NCI-H526 treated with DMSO at 0.1 percent for 48 hours (cell line): Measurements from ENCODE around the gene PLPPR3.

Experiments
- DNase-seq: peaks from one replicate; lab custom pipeline; 2025; lab: John Stamatoyannopoulos, UW

The PLPPR3 gene

DNA sequence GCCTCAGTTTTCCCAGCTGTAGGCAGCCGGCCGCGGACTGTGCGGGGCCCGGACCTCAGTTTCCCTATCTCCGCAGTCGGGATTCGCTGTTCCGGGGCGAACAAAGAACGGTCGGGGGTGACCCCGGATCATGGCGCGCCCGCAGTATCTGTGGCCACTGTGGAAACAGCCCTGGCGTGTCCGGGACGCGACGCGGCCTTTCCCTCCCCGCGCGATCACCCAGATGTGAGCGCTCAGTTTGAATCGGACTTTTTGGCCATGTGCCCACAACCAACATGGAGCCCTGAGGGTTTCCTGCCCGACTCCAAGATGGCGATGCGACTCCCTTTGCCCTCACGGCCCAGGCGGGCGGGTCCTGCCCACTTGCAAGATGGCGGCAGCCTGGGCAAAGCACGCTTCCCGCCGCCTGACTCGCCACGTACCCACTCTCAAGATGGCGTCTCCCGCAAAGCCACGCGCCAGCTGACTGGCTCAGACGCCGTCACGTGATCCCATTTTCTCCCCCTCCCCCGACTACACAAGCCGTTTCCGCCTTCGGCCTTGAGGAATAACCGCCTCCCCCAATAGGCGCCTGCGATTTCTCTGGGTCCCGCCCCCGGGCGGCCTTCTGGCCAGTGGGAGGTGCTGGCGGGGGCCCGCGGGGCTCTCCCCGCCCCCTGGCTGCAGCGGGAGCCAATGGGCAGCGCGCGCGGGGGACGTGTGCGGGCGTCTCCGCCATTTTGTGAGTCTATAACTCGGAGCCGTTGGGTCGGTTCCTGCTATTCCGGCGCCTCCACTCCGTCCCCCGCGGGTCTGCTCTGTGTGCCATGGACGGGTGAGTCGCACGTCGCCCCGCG lies 24.8 kb downstream of the PLPPR3 start, which contains the start of gene PTBP1:
TSS of gene PTBP1 (plus strand) at position 761 of the 836 bp plus-strand sequence. CDS start at position 807, 46 bp downstream.
- peak; percentile 96 for DNase-seq

DNA sequence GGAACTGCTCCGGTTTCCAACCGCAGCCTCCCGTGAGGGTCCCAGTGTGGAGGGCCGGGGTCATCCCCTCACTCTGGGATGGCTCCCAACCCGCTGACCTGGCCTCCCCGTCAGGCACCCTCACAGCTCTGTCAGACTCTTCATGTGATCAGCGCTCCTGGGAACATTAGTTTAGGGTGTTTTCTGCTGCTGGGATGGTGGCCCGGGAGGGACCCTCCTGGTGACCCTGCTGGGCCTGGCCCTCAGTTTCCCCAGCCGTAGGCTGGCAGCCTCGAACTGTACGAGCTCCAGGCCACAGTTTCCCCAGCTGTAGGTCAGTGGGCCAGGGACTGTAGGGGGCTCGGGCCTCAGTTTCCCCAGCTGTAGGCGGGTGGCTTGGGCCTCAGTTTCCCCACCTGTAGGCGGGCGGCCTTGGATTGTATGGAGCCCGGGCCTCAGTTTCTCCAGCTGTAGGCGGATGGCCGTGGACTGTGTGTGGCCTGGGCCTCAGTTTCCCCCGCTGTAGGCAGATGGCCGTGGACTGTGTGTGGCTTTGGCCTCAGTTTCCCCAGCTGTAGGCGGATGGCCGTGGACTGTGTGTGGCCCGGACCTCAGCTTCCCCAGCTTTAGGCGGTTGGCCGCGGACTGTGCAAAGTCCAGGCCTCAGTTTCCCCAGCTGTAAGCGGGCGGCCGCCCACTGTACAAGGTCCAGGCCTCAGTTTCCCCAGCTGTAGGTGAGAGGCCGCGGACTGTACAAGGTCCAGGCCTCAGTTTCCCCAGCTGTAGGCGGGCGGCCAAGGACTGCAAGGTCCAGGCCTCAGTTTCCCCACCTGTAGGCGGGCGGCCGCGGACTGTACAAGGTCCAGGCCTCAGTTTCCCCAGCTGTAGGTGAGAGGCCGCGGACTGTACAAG lies 25.8 kb downstream of the PLPPR3 start:
- no peak for DNase-seq

DNA sequence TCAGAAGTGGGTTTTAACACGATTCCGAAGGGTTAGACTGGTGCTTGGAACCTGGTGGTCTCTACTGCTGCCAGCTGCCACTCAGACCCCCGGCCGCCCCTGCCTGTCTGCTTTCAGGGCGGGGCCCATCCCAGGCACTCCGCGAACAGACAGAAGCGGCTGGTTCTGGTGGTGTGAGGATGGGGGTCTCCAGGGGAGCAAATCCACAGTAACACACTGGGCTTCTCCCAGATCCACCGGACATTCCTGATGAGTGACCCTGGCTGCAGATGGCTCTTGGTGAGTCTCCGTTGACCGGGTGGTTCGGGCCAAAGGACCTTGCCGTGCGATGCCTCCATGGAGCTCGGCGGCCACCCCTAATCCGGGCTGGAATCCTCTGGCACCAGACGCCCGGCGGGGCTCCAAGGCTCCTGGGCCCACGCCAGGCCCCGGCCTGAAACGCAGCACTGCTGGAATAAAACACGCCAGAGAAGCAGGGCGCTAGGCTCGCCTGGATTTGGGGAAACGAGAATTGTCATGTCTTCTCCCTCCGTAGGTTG lies 26.6 kb downstream of the PLPPR3 start:
- DNase-seq: no peak

DNA sequence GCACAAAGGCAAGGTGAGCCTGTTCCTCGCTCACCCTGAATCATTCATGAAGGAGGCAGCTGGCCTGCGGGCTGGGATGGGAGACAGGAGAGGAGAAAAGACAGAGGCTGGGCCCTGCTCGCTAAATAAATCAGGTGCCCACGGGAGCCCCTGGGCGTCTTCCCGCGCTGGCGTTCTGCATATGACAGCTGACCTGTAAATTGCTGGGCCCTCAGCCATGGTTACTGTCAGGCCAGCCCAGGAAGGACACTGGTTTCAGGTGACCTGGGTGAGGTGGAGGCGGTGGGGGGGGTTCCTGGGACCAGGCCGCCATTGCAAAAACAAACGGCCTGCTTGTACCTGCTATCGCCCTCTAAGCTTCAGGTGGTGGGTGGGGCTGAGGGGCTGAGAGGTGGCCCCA lies 27.9 kb downstream of the PLPPR3 start:
- no peak for DNase-seq

DNA sequence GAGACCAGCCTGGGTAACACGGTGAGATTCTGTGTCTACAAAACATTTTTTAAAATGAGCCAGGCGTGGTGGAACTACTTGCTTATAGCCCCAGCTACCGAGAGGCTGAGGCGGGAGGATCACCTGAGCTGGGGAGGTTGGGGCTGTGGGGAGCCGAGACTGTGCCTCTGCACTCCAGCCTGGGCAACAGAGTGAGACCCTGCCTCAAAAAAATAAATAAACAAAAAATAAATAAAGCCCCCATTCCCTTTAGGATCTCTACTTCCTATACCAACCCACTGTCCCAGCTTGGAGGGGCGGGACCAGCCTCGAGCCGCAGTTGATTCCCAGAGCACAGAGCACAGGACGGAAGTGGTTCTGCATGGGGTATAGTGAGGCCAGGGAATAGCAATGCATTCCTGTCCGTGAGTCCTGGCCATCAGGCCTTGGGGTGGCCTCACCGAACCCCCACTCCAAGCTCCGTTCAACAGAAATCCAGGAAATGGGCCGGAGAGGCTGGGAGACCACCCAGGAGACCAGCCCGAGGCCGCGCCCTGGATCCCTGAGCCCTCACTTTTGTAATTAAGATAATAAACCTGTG lies 29.4 kb downstream of the PLPPR3 start:
- DNase-seq: no peak

DNA sequence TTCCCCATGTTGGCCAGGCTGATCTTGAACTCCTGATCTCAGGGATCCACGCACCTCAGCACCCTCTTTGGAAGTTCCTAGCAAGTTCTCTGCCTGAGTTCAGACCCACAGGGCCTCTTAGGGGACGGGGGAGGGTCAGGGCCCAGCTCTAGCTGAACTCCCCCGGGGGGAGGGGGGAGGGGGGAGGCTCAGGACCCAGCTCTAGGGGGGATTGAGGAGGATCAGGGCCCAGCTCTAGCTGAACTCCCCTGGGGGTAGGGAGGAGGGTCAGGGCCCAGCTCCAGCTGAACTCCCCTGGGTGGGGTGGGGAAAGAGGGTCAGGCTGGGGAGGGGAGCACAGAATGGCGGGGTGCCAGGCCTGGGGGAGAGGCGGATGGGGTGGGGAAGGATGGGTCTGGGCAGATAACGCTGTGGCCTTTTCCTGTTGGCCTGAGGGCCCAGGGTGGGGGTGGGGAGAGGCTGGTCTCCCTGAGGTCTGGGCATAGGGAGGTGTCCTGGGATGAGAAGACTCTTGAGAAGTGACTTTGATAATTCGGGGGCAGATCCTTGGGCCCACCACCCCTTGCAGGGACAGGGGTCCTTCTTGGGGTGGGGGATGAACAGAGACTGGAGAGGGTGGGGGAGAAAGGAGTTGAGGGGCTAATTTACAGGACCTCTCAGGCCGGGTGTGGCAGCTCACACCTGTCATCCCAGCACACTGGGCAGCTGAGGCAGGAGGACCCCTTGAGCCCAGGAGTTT lies 30.0 kb downstream of the PLPPR3 start:
- DNase-seq: no peak

DNA sequence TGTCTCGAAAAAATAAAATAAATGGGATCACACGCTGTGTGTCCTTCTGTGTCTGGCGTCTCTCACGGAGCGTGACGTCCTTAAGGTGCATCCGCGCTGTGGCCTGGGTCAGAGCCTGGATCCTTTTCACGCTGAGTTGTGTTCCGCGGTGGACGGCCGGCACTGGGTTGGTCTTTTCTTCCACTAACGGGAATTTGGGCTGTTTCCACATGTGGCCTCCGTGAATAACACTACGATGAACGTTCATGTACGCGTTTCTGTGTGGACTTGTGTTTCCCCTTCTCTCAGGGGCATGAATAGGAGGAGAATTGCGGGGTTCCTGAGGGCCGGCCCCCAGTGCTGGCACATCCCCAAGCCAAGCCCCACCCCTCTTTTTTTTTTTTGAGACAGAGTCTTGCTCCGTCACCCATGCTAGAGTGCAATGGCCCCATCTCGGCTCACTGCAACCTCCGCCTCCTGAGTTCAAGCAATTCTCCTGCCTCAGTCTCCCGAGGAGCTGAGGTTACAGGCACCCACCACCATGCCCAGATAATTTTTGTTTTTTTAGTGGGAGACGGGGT lies 30.7 kb downstream of the PLPPR3 start:
- DNase-seq: no peak

DNA sequence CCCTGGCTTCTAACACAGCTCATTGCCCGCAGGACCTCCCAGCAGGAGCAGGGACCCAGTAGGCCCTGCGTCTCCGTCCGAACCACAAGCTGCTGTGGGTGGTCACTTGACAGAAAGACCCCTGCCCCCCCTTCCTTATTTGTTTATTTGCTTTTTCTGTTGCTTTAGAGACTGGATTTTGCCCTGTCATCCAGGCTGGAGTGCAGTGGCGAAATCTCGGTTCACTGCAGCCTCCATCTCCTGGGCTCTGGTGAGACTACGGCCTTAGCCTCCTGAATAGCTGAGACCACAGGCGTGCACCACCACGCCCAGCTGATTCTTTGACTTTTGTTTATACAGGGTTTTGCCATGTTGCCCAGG lies 32.1 kb downstream of the PLPPR3 start:
- DNase-seq: no peak

DNA sequence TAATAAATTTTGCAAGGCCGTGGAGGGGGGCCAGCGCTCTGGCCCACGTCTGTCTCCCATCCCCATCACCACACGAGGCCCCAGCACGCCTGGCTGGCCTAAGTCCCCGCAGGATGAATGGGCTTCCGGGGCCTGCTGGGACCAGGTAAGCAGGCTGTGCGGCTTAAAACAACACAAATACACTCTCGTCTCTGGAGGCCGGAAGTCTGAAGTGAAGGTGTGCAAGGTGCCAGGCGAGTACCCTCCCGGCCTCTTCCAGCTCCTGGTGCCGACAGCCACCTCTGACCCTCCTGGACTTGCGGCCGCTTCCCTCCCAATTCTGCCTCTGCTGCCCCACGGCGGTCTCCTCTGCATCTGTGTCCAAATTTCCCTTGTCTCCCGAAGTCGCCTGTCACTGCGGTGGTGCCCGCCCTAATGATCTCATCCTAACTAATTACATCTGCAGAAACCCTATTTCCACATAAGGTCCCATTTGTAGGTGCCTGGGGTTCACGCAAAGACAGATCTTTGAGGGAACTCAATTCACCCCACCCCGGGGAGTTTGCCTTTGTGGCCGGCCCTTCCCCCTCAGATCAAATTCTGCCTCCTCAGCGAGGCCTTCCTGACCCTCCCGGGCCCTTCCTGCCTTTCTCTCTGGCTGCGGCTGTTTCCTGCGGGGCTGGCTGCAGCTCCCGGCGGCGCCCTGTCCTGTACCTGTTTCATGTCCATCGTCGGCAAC lies 32.6 kb downstream of the PLPPR3 start:
- DNase-seq: no peak

DNA sequence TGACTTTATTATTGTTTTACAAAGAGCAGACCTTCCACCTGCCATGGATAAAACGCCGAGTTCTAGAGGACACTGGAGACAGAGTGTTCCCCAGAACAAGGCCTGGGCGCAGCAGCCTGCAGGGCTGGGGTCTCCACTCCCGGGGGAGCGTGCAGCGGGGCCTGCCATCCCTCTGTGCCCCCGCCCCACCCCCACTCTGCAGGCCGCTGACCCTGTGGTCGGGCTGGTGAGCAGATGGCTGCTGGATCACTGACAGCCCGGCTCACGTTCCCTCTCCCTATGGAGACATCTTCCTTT lies 33.1 kb downstream of the PLPPR3 start:
- no peak for DNase-seq

DNA sequence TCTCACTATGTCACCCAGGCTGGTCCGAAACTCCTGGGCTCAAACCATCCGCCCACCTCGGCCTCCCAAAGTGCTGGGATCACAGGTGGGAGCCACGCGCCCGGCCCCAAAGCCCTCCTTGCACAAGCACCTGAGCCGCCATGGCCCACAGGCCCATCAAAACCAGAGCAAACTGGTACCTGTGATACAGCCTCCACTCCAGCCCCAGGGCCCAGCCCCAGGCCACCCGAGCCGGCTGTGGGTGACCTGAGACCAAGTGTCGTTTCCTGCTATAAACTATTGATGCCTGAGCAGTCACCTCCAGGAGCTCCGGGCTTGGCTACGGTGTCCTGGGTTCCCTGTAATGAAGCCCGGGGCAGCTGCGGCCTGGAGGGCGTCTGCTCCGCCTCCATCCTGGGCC lies 34.2 kb downstream of the PLPPR3 start:
- DNase-seq: no peak

DNA sequence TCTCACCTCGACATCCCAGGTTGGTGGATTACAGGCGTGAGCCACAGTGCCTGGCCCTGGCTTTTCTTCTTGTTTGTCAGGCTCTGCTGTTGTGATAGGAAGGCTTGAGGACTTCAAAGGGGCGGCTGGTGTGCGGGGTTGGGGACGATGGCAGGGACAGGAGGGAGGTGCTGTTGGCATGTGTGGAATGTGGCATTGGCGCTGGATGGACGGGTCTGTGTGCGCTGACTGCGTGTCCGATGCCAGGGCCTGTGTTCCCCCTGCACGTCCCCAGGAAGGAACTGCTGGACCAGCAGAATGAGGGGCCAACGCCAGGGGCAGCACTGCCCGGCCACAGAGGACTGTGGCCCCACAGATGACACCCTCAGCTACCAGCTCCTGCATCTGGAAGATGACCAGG lies 37.2 kb downstream of the PLPPR3 start:
- no peak for DNase-seq

DNA sequence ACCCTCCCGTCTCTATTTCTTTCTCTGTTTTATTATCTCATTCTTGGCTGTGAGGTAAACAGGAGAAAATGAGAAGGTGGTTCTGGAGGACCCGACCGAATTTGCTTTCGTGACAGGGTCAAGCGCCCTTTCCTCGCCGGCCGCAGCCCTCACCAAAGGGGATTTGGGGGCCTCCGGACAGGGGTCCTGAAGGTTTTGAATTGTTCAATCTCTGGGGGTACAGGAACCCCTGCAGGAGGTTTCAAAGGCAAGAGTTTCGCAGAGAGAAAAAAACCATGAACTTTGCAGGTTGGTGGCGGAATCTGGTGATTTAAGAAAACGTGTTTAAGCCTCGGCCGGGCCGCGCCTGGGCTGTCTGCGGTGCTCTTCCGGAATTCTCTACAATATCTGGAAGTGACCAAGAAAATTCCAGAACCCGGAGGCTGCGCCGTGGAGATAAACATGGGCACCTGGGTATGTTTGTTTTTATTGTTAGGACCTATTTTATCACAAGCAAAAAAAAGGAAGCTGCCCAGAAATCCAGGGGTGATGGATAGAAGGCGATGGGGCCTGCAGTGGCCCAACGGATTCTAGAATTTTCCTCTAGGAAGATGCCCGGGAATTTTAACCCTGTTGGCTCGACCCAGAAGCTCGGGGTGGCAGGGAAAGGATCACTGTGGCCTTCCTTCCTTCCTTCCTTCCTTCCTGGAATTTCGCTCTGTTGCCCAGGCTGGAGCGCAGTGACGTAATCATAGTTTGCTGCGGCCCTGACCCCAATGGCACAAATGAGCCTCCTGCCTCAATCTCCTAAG lies 38.7 kb downstream of the PLPPR3 start:
- no peak for DNase-seq

DNA sequence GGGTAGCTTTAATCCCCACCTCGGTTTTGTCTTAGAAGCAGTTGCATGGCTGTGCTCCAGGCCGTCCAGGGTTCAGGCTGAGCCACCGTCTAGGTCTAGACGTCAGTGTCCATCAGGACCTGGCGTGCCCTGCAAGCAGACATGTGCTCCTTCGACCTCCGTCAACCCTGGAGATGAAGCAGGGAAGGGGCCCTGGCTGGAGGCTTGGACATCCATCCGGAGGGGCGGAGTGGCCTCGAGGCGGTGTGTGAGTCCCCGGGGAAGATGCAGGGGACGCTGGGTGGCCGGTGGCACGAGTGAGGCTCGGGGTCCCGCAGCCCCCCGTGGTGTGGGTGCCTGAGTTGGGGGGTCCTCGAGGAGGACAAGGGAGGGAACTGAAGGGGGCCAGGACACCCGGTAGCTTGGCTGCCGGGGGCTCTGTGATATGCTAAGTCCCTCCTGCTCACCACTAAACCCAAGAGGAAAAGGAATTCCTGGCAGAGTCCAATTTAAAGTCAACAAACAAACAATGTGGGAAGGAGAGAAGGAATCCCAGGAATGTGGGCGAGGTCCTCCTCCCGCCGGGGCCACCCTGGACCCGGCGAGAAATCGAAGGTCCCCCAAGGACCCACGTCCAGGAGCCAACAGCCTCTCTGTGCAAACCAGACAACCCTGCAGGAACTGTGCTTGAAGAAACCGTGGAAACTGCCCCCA lies 39.4 kb downstream of the PLPPR3 start:
- no peak for DNase-seq

DNA sequence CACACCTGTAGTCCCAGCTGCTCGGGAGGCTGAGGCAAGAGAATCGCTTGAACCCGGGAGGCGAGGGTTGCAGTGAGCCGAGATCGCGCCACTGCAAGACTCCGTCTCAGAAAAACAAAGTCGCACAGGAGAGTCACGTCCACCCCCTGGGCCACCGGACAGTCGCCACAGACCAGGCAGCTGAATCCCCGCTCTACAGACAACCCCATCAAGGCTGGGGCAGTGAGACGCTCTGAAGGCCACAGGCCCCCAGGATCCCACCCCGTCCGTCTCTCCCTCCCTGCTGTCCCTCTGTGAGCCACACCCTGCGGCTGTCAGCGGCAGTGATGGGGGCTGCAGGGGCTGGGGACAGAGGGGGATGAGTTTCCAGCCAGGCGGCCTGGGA lies 40.0 kb downstream of the PLPPR3 start:
- no peak for DNase-seq

DNA sequence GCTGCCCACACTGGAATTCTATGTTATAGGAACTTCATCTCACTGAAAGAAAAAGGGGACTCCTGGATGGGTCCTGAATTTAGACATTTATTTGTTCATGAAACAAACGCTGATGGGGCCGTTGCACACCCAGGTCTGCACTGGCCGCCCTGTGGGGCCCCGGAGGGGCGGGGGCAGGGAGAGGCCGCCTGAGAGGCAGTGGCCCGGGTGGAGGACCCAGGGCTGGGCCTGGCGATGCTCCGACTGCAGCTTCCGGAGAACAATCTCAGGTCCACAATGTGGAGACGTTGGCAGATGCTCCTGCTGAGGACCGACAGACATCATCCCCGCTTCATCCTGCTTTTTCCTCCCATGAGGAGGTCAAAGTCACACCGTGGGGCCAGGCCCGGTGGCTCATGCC lies 40.8 kb downstream of the PLPPR3 start:
- DNase-seq: no peak

DNA sequence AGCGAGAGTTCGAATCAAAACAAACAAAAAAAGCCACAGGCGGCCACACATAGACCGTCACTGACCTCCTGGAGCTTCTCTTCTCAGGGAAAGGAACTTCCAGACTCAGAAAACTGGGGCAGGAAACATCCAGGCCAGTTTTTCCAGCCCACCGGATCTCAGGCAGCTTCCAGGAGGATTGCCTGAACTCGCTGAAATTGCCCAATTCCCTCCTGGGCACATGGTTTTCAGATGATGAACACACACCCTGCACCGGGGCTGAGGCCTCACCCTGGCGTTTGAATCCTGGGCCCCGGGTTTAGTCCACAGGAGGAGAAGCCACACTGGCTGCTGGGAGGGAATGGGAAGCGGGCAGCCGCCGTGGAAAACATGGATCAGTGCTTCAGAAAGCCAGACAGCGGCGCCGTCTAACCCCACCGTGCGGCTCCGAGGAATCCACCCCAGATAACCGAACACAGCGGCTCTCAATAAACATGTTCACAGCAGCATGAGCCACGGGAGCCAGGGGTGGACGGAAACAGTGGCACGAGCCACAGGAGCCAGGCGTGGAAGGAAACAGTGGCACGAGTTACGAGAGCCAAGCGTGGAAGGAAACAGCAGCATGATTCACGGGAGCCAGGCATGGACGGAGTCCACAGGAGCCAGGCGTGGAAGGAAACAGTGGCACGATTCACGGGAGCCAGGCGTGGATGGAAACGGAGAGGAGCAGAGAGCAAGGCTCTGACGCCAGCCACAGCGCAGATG lies 42.7 kb downstream of the PLPPR3 start:
- DNase-seq: no peak

DNA sequence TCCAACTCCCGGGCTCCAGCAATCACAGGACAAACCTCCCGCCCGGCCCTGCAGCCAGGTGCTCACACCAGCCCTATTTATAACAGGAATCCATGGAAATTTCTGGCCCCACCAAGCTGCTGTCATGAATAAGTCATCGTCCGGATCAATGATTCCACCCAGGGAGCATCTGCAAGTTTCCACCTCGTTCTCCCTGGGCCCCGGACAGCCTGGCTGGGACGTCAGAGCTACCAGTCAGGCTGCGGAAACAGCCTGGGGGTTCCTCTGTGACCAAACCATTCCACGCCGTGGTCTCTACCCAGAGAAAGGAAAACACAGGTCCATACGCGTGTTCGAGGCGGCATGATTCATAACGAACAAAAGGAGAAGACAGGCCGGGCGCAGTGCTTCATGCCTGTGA lies 45.2 kb downstream of the PLPPR3 start:
- DNase-seq: no peak
